Loucy (cell line): ENCODE results near the gene FOXC1.

Experiments
- H2AFZ ChIP-seq: fragments of 200-600 bp; sonication (generic); 2 replicates; pipeline ENCODE4 v1.6.0; 2016; ENCODE audit warnings: antibody characterized with exemption, mild to moderate bottlenecking, low read length, moderate library complexity
- H3F3A ChIP-seq: fragments of 200-600 bp; 2 replicates; pipeline ENCODE4 v1.6.0; 2016; ENCODE audit warnings: antibody characterized with exemption, low read depth, mild to moderate bottlenecking
- H3K27me3 ChIP-seq: fragments of 200-600 bp; sonication (generic); 2 replicates; pipeline ENCODE4 v1.6.1; 2014; ENCODE audit warnings: low read length, mild to moderate bottlenecking; ENCODE audit not compliant: insufficient read depth, poor library complexity, severe bottlenecking
- H3K36me3 ChIP-seq: fragments of 200-600 bp; sonication (generic); 2 replicates; pipeline ENCODE4 v1.6.1; 2016; ENCODE audit warnings: low read length; ENCODE audit not compliant: insufficient read depth
- H3K4me1 ChIP-seq: fragments of 200-600 bp; sonication (generic); 2 replicates; pipeline ENCODE4 v1.5.1; 2014; ENCODE audit warnings: low read length, mild to moderate bottlenecking; ENCODE audit not compliant: insufficient read depth, poor library complexity, severe bottlenecking
- H3K4me2 ChIP-seq: fragments of 200-600 bp; sonication (generic); 2 replicates; pipeline ENCODE4 v1.6.0; 2014; ENCODE audit warnings: antibody characterized with exemption, low read length, low read depth, mild to moderate bottlenecking; ENCODE audit not compliant: poor library complexity, severe bottlenecking
- H3K4me3 ChIP-seq: fragments of 200-600 bp; sonication (generic); 2 replicates; pipeline ENCODE4 v1.5.1; 2014; ENCODE audit warnings: low read length, mild to moderate bottlenecking, mixed read lengths; ENCODE audit not compliant: poor library complexity, severe bottlenecking
- H3K79me2 ChIP-seq: fragments of 200-600 bp; sonication (generic); 2 replicates; pipeline ENCODE4 v1.6.1; 2014; ENCODE audit warnings: low read length; ENCODE audit not compliant: insufficient read depth
- H3K9ac ChIP-seq: fragments of 200-600 bp; sonication (generic); 2 replicates; pipeline ENCODE4 v1.6.0; 2014; ENCODE audit warnings: mild to moderate bottlenecking, low read depth, low read length, moderate library complexity; ENCODE audit not compliant: poor library complexity, severe bottlenecking
- H3K9me2 ChIP-seq: fragments of 200-600 bp; sonication (generic); replicated peaks from 2 replicates; pipeline ENCODE4 v1.6.1; 2016; ENCODE audit warnings: low read depth, low read length, mixed read lengths
- H3K9me3 ChIP-seq: fragments of 200-600 bp; sonication (generic); 2 replicates; pipeline ENCODE4 v1.6.1; 2014; ENCODE audit warnings: mild to moderate bottlenecking, antibody characterized with exemption, low read length, low read depth; ENCODE audit not compliant: insufficient read depth
- H4K20me1 ChIP-seq: fragments of 200-600 bp; sonication (generic); 2 replicates; pipeline ENCODE4 v1.6.0; 2014; ENCODE audit warnings: antibody characterized with exemption, low read length, mild to moderate bottlenecking; ENCODE audit not compliant: insufficient read depth, poor library complexity, severe bottlenecking
- EZH2phosphoT487 ChIP-seq: fragments of 200-600 bp; IDR thresholded peaks from 2 replicates; pipeline ENCODE4 v1.6.1; 2018; ENCODE audit warnings: antibody characterized with exemption, mild to moderate bottlenecking, moderate library complexity, borderline replicate concordance
- TF ChIP-seq, protein P1 (sequence below): fragments of 200-600 bp; sonication (generic); conservative IDR thresholded peaks from 2 replicates; pipeline ENCODE4 v1.5.1; 2014; ENCODE audit warnings: mild to moderate bottlenecking, antibody characterized with exemption, low read length

Gene FOXC1

DNA sequence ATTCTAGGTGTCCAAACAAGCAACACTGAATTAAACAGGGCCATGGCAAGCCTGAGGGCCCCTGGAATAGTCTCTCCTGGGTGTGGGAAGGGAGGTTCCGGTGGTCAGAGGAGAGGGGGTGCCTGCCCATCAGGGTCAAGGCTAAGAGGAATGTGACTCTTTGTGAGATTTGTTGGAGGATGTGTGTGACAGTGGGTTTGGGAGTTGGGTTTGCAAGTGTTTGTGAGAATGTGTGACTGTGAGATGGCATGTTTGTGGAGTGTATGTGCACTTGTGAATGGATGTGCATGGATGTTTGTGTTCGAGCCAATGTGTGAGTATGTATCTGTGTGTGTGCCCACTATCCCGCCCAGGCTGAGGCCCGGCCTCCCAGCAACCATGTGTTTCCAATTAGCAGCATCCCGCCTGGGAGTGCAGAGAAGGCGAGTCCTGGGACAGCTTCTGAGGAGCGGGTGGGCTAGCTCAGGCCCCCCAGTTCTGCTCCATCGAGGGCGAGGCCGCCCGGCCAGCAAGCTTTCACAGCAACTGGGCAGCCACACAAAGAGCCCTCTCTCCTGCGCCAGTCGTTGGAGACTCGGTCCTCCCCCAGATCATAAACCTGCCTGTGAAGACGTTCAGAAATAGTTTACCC is 12.6 kb downstream of the FOXC1 start:
- no peaks in the 10 kb centered on the region for H3F3A ChIP-seq
- H2AFZ ChIP-seq, result no peak overlapping the region
- no peaks in the 10 kb centered on the region for H3K4me1 ChIP-seq
- H3K79me2 ChIP-seq, result no peaks in the 10 kb centered on the region
- no peaks in the 10 kb centered on the region for H4K20me1 ChIP-seq
- H3K36me3 ChIP-seq, result no peaks in the 10 kb centered on the region
- H3K4me3 ChIP-seq, result no peak overlapping the region
- H3K27me3 ChIP-seq, result no peaks in the 10 kb centered on the region
- no peak overlapping the region for H3K9ac ChIP-seq
- no peaks in the 10 kb centered on the region for H3K9me3 ChIP-seq
- no peaks in the 10 kb centered on the region for H3K9me2 ChIP-seq
- no peak for TF ChIP-seq EZH2phosphoT487
- TF ChIP-seq, protein P1, sequence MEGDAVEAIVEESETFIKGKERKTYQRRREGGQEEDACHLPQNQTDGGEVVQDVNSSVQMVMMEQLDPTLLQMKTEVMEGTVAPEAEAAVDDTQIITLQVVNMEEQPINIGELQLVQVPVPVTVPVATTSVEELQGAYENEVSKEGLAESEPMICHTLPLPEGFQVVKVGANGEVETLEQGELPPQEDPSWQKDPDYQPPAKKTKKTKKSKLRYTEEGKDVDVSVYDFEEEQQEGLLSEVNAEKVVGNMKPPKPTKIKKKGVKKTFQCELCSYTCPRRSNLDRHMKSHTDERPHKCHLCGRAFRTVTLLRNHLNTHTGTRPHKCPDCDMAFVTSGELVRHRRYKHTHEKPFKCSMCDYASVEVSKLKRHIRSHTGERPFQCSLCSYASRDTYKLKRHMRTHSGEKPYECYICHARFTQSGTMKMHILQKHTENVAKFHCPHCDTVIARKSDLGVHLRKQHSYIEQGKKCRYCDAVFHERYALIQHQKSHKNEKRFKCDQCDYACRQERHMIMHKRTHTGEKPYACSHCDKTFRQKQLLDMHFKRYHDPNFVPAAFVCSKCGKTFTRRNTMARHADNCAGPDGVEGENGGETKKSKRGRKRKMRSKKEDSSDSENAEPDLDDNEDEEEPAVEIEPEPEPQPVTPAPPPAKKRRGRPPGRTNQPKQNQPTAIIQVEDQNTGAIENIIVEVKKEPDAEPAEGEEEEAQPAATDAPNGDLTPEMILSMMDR, result no peak
- H3K4me2 ChIP-seq, result no peak overlapping the region

DNA sequence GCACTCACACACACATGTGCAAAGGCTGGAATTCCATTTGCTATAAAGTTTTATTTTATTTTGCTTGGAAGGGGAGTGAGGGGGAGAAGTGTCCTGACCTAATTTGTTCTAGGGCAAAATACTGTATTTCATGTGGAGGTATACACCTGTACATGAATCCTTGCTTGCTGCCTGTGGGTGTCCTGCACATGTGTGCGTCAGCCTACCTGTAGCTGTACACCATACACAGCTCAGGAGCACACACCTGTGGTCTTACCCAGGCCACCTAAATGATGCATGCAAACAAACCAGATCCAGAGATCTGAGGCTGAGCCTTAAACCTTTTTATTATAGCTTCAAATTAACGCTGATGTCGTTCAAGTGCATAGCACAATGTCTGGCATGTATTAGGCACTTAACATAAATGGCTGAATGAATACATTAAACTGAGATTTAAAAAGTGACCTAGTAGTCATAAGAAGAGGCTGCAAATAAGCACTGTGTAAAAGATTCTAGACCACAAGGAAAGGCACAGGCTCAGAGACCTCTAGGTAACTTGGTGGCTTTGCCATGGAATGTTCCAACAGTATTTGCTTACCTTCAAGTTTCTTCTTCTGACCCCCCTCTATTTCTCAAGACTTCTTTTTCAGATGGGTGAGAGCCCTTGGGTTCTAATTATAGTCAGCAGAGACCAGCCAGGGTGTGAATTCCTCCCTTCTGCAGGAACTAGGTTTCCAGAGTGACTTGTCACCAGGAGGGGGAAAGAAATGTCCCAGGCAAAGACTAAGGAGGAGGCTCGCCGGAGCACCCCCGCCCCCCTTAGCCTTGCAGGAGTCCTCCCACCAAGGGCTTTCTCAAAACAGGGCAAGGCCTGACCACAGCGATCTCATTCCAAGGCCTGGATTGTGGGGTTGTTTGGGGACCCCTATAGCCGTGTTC is 13.4 kb downstream of the FOXC1 start:
- H3K27me3 ChIP-seq, result no peaks in the 10 kb centered on the region
- TF ChIP-seq, protein P1, result no peak
- no peak for TF ChIP-seq EZH2phosphoT487
- no peak overlapping the region for H2AFZ ChIP-seq
- H3F3A ChIP-seq, result no peaks in the 10 kb centered on the region
- no peaks in the 10 kb centered on the region for H3K4me1 ChIP-seq
- no peaks in the 10 kb centered on the region for H3K9me2 ChIP-seq
- no peak overlapping the region for H3K4me3 ChIP-seq
- no peak overlapping the region for H3K9ac ChIP-seq
- H4K20me1 ChIP-seq, result no peaks in the 10 kb centered on the region
- H3K79me2 ChIP-seq, result no peaks in the 10 kb centered on the region
- H3K4me2 ChIP-seq, result no peak overlapping the region
- H3K36me3 ChIP-seq, result no peaks in the 10 kb centered on the region
- H3K9me3 ChIP-seq, result no peaks in the 10 kb centered on the region

DNA sequence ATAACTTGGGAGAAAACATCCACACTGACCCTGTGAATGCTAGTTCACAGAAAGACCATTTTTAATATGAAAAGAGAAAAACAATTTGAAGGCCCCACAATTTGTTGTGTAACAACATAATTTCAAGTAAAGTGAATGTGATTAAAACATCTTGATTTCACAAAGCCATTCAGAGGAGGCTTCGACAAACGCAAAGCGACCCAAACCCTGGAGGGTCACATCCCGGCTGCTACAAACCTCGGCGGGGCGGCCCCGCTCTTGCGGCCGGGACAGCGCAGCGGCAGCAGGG is 14.0 kb downstream of the FOXC1 start:
- Histone ChIP-seq H3K9me2 (no peaks in the 10 kb centered on the region), H3K4me2 (no peak overlapping the region), H4K20me1 (no peaks in the 10 kb centered on the region), H3K36me3 (no peaks in the 10 kb centered on the region), H3K27me3 (no peaks in the 10 kb centered on the region), H3F3A (no peaks in the 10 kb centered on the region), H3K9me3 (no peaks in the 10 kb centered on the region), H3K4me3 (no peak overlapping the region), H3K4me1 (no peaks in the 10 kb centered on the region), H3K79me2 (no peaks in the 10 kb centered on the region), H3K9ac (no peak overlapping the region), H2AFZ (no peak overlapping the region)
- no peak for TF ChIP-seq EZH2phosphoT487
- TF ChIP-seq, protein P1, result no peak
